ENCODE measurements around the gene ZNF718.

- TF ChIP-seq CTCF (IDR thresholded peaks at IDR 0.05; ENCODE audit: low read depth, low read length): no peak
- no peak for TF ChIP-seq EZH2phosphoT487 (IDR thresholded peaks at IDR 0.05; ENCODE audit: low read depth)
Observed at GRCh38 chr4:139691-140090, 15.4 kb downstream of the ZNF718 start.
